ENCODE data around the gene GRIA4.

GRIA4 gene

DNA sequence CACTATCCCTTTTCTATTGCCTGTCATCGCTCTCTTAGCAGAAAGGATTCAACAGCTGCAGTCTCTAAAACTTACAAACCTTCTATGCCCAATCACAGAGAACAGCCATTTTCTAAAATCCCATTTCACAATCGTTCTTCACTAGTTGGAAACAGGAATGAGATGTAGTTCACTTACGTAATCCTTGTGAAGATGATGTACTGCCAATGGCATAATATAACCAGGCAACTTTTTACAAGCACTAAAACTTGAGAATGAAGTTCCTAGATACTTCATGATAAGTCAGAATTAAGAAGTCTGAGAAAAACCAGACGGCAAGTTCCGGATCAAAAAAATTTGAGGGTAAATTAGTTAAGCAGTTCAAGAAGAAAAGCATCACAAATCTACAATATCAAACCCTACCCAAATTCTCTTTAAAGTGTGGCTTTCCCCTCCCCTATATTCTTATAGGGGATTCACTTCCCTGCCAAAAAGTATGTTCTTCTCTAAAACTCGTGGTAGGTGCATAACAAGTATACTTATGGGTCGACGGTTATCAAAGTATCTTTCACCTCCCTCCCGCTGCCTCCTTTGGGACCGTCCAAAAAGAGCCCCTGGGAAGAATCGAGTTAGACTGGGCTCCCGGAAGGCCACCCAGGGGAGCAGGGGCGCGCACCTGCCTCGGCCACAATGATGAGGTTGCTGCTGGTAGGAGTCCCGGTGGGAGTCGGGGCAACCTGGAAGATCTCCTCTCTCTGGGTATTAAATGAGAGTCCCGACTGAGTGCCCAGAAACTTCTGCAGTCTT lies 411.5 kb downstream of the GRIA4 start:
- peak; percentile 37 for DNase-seq

DNA sequence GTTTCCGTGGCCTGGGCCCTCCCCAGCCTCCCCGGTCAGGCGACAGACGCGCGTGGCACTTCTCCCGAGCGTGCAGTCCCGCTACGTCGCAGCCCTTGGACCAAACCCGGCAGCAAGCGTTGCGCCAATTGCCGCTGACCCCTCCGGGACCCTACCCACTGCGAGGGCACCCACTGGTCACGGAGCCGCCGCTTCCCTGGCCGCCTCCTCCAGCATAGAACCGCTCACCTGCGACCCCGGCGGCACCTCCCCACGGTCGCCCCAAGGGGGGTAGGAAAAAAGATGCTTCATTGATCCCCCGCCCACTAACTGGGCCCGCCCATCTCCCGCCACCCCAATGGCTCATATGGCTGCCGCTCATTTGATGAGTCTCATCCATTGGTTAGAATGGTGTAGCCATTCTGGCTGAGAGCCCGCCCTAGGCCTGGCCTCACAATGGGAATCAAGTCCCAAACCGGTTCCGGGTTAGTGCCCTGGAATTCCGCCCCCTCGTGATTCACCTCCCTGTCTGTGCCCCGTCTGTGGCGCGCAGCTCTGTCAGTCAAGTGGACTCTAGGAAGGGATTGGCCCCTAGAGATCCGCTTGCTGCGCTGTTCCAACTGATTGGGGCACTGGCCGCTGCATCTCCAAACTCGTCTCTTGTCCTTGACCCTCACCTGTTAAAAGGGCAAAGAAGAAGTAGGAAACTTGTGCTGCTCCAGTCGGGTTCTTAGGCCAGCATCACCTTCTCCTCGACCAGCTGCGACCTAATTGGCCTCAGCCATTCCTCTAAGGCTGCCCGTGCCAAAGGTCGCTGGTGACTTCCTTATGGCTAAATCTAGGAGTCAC lies 412.3 kb downstream of the GRIA4 start, which contains the start of gene MSANTD4:
Gene MSANTD4 (minus strand): TSS at position 274 of the 828 bp plus-strand sequence. CDS start 11,323 bp downstream, outside the sequence.
- DNase-seq = peak; percentile 99

DNA sequence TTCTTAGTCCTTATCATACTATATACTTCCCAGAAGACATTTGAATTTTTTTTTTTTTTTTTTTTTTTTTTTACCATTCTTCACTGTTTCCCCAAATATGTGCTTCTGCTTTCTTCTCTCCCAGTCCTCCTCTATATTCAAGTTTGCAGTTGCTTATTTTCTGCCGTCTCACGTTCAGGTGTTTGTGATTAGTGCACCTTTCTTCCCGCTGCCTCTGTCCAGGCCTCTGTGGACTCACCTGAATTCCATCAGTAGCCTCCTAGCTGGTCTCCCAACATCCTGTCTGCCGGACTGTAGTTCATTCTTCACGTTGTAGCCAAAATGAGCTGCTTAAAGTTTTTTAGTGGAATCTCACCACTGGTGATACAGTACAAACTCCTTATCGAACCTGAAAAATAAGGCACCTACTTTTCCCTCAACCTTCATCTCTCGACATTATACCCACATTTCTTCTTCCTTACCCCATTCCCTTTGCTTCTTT lies 413.0 kb downstream of the GRIA4 start:
- DNase-seq = no peak

DNA sequence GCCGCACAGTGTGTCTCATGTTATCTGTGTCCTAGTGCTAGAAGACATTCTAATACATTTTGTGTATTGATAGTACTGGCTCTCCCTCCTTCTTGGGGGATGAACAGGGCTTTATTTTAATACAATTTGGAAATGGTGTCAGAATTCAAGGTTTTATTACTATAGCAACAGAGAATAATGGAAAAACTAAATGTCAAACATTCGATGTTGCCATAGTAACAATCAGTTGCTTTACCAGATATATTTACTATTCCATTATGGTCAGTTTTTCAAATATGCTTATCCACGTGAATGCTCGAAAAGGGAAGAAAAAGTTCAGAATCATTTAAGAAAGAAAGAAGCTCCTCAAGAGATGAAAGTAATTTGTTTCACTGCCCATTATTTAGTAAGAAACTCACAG lies 420.7 kb downstream of the GRIA4 start:
- DNase-seq = no peak

DNA sequence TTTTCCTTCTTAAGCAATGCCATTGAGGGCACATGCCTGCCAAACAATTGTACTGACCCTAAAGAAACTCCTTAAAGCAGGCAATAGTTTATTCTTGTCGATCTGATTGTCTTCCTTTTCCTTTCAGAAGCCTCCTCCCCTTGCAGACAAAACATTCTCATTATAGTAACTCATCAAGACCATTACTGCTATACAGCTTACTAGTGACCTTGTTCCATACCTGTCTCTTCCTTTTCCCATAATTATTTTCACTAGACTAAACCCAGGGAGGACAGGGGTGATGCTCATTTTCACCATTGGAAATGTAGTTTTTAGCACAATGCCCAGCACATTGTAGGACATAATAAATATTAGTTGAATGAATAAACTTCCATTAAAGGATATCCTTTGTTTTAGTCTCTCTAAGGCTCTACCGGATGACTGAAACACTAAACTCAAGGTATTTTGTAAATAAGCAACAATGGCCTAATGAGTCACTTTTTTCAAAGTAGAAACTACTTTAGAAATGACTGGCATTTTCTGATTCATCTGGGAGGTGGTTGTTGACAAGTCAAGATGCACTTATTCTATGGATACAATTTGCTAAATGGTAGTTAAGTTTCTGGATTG lies 421.4 kb downstream of the GRIA4 start:
- no peak for DNase-seq

Measured in fibroblast of skin of right quadriceps (primary cell).